ENCODE measurements around the gene PTH2.
A peak's percentile ranks its signal among the peaks of the same experiment; 100 is the strongest.

Gene PTH2, protein sequence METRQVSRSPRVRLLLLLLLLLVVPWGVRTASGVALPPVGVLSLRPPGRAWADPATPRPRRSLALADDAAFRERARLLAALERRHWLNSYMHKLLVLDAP

DNA sequence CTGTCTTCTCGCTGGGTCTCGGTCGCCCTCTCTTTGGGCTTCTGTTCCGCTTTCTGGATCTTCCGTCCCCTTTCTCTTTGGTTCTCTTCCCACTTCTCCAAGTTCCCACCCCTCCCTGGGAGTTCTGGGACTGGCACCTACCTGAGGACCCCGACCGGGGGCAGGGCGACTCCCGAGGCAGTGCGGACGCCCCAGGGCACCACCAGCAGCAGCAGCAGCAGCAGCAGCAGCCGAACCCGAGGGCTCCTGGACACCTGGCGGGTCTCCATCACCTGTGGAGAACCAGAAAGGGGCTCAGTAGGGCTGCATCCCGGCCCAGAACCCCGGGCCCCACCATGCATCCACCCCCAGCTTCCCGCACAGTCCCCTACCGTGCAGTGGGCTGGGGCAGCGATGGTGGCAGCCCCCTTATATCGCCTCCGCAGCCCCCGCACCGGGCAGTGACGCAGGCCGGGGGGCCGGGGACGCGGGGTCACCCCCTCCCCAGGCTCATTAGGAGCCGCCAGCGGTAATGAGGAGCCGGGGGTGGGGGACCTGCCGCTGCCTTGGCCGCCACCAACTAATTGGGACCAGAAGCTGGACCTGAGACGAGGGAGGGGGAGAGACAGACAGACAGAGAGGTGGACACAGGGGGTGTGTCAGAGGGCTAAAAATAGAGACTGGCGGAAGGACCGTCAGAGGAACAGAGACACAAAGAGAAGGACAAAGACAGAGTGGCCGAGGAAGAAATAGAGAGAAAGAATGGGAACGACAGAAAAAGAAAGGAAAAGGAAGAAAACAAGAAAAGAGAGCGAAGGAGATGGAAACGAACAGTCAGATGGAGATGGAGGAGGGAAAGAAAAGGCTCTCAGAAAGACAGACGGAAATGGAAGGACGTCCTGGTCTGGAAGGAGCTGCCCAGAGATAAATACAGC lies at the start of gene PTH2:
Gene PTH2 (minus strand): TSS at position 371 of the 914 bp plus-strand sequence. CDS start 102 bp downstream, at position 269.
- Histone ChIP-seq H3K27ac (ENCODE audit: low read length) (no peak within 1 kb of the TSS), H4K20me1 (ENCODE audit: insufficient read depth, low read length) (no peaks in the 10 kb centered on the region), H3K4me1 (ENCODE audit: low read length) (0 out of 2 replicates have a peak, but pooled peaks cover 3% of the 10 kb centered on the region), H2AFZ (ENCODE audit: low read length) (peak within 1 kb of the TSS; percentile 27; the same call in 1 of the 2 replicates), H3K4me2 (ENCODE audit: low read depth, low read length) (peak within 1 kb of the TSS; percentile 81), H3K79me2 (ENCODE audit: low read length) (no peaks in the 10 kb centered on the region), H3K9me2 (replicated peaks; ENCODE audit: insufficient read depth, low read length) (no peaks in the 10 kb centered on the region), H3F3A (ENCODE audit: insufficient read depth, low read length) (no peaks in the 10 kb centered on the region), H3K9ac (ENCODE audit: low read length) (no peak within 1 kb of the TSS), H3K9me3 (replicated peaks; ENCODE audit: insufficient read depth, low read length) (no peaks in the 10 kb centered on the region), H3K36me3 (replicated peaks; ENCODE audit: insufficient read depth, low read length) (no peaks in the 10 kb centered on the region), H3K27me3 (replicated peaks; ENCODE audit: insufficient read depth, low read length) (peaks cover 99% of the 10 kb centered on the region), H3K4me3 (ENCODE audit: low read length) (0 out of 2 replicates have a peak within 1 kb of the TSS, but pooled peaks have one; percentile 23)
- DNase-seq: no peak
- peak; percentile 74 for TF ChIP-seq EZH2 (optimal IDR thresholded peaks at IDR 0.05; ENCODE audit: low read depth, low read length)
- TF ChIP-seq, protein P1, sequence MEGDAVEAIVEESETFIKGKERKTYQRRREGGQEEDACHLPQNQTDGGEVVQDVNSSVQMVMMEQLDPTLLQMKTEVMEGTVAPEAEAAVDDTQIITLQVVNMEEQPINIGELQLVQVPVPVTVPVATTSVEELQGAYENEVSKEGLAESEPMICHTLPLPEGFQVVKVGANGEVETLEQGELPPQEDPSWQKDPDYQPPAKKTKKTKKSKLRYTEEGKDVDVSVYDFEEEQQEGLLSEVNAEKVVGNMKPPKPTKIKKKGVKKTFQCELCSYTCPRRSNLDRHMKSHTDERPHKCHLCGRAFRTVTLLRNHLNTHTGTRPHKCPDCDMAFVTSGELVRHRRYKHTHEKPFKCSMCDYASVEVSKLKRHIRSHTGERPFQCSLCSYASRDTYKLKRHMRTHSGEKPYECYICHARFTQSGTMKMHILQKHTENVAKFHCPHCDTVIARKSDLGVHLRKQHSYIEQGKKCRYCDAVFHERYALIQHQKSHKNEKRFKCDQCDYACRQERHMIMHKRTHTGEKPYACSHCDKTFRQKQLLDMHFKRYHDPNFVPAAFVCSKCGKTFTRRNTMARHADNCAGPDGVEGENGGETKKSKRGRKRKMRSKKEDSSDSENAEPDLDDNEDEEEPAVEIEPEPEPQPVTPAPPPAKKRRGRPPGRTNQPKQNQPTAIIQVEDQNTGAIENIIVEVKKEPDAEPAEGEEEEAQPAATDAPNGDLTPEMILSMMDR (IDR thresholded peaks at IDR 0.05; ENCODE audit: low read length): no peak
- TF ChIP-seq EZH2phosphoT487 (IDR thresholded peaks at IDR 0.05; ENCODE audit: low read length): no peak

DNA sequence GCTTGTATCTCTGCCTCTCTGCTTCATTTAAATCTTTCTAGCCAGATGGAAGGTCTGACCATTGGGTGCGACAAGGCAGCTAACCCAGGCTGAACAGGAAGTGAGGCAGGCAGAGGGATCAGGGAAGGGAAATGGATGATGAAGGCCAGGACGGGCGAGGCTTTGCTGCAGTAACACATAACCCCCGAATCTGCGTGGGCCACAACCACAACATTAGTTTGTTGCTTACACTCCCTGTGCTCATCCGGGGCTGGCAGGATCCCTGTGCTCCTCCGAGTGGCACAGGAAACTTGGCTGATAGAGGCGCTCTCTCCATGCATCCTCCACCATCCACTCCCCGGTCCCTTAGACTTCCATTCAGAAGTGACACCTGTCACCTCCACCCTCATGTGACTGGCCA lies 49.7 kb upstream of the PTH2 start:
- Histone ChIP-seq H3K4me2 (ENCODE audit: low read depth, low read length) (no peak overlapping the region), H3K4me3 (ENCODE audit: low read length) (no peak overlapping the region), H2AFZ (ENCODE audit: low read length) (no peak overlapping the region), H3K79me2 (ENCODE audit: low read length) (peaks cover 4% of the 10 kb centered on the region), H3K9me2 (replicated peaks; ENCODE audit: insufficient read depth, low read length) (no peaks in the 10 kb centered on the region), H3F3A (ENCODE audit: insufficient read depth, low read length) (0 out of 2 replicates have a peak, but pooled peaks cover 5% of the 10 kb centered on the region), H3K27ac (ENCODE audit: low read length) (no peak overlapping the region), H4K20me1 (ENCODE audit: insufficient read depth, low read length) (no peaks in the 10 kb centered on the region), H3K9ac (ENCODE audit: low read length) (no peak overlapping the region), H3K27me3 (replicated peaks; ENCODE audit: insufficient read depth, low read length) (no peaks in the 10 kb centered on the region), H3K36me3 (replicated peaks; ENCODE audit: insufficient read depth, low read length) (no peaks in the 10 kb centered on the region), H3K4me1 (ENCODE audit: low read length) (peaks cover 15% of the 10 kb centered on the region), H3K9me3 (replicated peaks; ENCODE audit: insufficient read depth, low read length) (no peaks in the 10 kb centered on the region)
- DNase-seq: no peak
- TF ChIP-seq EZH2phosphoT487 (IDR thresholded peaks at IDR 0.05; ENCODE audit: low read length): no peak
- no peak for TF ChIP-seq EZH2 (optimal IDR thresholded peaks at IDR 0.05; ENCODE audit: low read depth, low read length)
- TF ChIP-seq, protein P1 (IDR thresholded peaks at IDR 0.05; ENCODE audit: low read length): no peak

DNA sequence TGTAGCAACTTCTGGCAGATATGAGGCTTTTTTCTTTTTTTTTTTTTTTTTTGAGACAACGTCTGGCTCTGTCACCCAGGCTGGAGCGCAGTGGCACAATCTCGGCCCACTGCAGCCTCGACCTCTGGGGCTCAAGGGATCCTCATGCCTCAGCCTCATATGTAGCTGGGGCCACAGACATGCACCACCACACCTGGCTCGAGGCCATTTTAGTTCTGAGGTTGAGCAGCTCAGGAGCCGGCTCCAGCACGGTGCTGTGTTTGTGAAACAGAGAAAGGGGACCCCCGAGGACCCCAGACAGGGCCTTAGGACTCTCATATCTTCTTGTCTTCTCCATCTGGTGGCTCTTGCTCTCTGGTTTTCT lies 47.4 kb upstream of the PTH2 start:
- H3K4me2 ChIP-seq (ENCODE audit: low read depth, low read length): no peak overlapping the region
- H3K9ac ChIP-seq (ENCODE audit: low read length): no peak overlapping the region
- H3K9me3 ChIP-seq (replicated peaks; ENCODE audit: insufficient read depth, low read length): no peaks in the 10 kb centered on the region
- H2AFZ ChIP-seq (ENCODE audit: low read length): no peak overlapping the region
- no peaks in the 10 kb centered on the region for H4K20me1 ChIP-seq (ENCODE audit: insufficient read depth, low read length)
- no peak overlapping the region for H3K4me3 ChIP-seq (ENCODE audit: low read length)
- H3K79me2 ChIP-seq (ENCODE audit: low read length): peaks cover 4% of the 10 kb centered on the region
- H3K27ac ChIP-seq (ENCODE audit: low read length): no peak overlapping the region
- TF ChIP-seq EZH2phosphoT487 (IDR thresholded peaks at IDR 0.05; ENCODE audit: low read length): no peak
- no peak for TF ChIP-seq EZH2 (optimal IDR thresholded peaks at IDR 0.05; ENCODE audit: low read depth, low read length)
- TF ChIP-seq, protein P1 (IDR thresholded peaks at IDR 0.05; ENCODE audit: low read length): no peak
- no peak for DNase-seq
- no peaks in the 10 kb centered on the region for H3K9me2 ChIP-seq (replicated peaks; ENCODE audit: insufficient read depth, low read length)
- H3K36me3 ChIP-seq (replicated peaks; ENCODE audit: insufficient read depth, low read length): no peaks in the 10 kb centered on the region
- 0 out of 2 replicates have a peak, but pooled peaks cover 5% of the 10 kb centered on the region for H3F3A ChIP-seq (ENCODE audit: insufficient read depth, low read length)
- peaks cover 15% of the 10 kb centered on the region for H3K4me1 ChIP-seq (ENCODE audit: low read length)
- no peaks in the 10 kb centered on the region for H3K27me3 ChIP-seq (replicated peaks; ENCODE audit: insufficient read depth, low read length)

All from MM.1S (cell line).